ENCODE results near the gene TMEM109. TPM values are rescaled to one million over a fixed set of nuclear protein-coding genes. Genes with fewer than 3 reads are reported as not detected.

Gene TMEM109
- total RNA-seq, 4 donors from 2014 or later: 79.6 to 150 (median 88.7) TPM

DNA sequence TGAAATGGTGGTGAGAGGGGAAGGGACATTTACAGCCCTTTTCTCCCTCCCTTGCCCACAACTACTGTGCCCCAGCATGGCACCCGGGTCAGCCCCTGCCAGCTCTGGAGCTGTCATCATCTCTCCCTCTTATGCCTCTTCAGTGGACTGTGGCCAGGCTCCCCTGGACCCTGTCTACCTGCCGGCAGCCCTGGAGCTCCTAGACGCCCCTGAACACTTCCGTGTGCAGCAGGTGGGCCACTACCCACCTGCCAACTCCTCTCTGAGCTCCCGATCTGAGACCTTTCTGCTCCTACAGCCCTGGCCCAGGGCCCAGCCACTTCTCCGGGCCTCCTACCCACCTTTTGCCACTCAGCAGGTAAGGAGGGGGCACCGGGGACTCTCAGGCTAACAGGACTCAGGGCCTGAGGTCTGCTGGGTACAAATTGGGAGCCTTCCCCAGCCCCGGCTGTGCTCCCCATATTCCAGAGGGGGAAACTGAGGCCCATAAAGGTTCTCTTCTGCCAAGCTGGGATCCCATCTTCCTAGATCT lies 13.2 kb downstream of the TMEM109 start:
- ATAC-seq (ENCODE audit: low FRiP score) (no peak), DNase-seq (ENCODE audit: low spot score) (no peak)
- TF ChIP-seq, protein P1, sequence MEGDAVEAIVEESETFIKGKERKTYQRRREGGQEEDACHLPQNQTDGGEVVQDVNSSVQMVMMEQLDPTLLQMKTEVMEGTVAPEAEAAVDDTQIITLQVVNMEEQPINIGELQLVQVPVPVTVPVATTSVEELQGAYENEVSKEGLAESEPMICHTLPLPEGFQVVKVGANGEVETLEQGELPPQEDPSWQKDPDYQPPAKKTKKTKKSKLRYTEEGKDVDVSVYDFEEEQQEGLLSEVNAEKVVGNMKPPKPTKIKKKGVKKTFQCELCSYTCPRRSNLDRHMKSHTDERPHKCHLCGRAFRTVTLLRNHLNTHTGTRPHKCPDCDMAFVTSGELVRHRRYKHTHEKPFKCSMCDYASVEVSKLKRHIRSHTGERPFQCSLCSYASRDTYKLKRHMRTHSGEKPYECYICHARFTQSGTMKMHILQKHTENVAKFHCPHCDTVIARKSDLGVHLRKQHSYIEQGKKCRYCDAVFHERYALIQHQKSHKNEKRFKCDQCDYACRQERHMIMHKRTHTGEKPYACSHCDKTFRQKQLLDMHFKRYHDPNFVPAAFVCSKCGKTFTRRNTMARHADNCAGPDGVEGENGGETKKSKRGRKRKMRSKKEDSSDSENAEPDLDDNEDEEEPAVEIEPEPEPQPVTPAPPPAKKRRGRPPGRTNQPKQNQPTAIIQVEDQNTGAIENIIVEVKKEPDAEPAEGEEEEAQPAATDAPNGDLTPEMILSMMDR (IDR thresholded peaks at IDR 0.05): no peak

DNA sequence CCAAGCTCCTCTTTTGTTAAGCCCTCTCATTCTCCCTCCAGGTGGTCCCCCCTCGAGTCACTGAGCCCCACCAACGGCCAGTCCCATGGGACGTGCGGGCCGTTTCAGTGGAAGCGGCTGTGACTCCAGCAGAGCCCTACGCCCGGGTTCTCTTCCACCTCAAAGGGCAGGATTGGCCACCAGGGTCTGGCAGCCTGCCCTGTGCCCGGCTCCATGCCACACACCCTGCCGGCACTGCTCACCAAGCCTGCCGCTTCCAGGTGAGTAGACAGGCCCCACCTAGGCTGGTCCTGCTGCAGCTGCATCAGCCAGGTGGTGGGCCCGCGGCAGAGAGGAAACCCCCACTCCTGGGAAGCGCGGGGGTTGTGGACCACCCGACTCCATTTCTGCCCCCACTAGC lies 13.6 kb downstream of the TMEM109 start:
- ATAC-seq (ENCODE audit: low FRiP score) (no peak), DNase-seq (ENCODE audit: low spot score) (no peak)
- TF ChIP-seq, protein P1 (IDR thresholded peaks at IDR 0.05): no peak

DNA sequence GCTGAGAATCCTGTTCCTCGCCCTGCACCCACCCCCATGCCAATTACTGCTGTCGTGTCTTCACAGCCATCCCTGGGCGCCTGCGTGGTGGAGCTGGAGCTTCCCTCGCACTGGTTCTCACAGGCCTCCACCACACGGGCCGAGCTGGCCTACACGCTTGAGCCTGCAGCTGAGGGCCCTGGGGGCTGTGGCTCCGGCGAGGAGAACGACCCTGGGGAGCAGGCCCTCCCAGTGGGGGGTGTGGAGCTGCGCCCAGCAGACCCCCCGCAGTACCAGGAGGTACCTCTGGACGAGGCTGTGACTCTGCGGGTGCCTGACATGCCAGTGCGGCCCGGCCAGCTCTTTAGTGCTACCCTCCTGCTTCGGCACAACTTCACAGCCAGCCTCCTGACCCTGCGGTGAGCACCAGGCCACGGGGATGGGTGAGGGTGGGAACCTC lies 14.6 kb downstream of the TMEM109 start:
- DNase-seq (ENCODE audit: low spot score): no peak
- TF ChIP-seq, protein P1 (IDR thresholded peaks at IDR 0.05): no peak
- ATAC-seq (ENCODE audit: low FRiP score): no peak

DNA sequence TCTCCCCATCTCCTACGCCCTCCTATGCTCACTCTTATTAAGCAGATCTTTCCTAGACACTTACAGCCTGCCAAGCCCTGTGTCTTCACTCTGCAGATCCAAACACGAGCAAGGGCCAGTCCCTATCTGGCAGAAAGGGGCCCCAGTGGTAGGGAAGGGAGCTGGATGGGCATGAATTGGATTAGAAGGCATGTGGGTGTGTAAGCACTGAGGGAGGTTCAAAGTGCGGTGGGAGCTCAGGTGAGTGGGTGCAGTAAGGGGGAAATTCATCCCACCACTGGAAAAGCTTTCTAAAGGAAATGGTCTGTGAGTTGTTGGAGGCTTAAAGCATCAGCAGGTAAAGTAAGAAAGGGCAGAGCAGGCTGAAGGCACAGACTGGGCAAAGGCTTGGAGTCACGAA lies 15.8 kb downstream of the TMEM109 start:
- ATAC-seq (ENCODE audit: low FRiP score) (no peak), DNase-seq (ENCODE audit: low spot score) (no peak)
- TF ChIP-seq, protein P1 (IDR thresholded peaks at IDR 0.05): no peak

DNA sequence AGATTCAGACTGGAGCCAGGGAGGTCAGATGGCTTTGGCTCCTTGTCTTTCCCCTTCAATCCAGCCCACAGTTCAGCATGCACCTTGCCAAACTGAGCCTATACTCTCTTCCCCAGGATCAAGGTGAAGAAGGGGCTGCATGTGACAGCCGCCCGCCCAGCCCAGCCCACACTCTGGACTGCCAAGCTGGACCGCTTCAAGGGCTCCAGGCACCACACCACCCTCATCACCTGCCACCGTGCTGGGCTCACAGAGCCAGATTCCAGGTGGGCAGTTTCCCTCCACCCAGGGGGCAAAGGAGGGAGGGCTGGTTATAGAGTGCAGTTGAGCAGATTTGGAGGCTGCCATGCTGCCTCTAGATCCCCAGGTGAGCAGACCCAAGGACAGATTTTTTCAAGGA lies 16.4 kb downstream of the TMEM109 start:
- TF ChIP-seq, protein P1 (IDR thresholded peaks at IDR 0.05): no peak
- ATAC-seq (ENCODE audit: low FRiP score): no peak
- DNase-seq (ENCODE audit: low spot score): no peak

DNA sequence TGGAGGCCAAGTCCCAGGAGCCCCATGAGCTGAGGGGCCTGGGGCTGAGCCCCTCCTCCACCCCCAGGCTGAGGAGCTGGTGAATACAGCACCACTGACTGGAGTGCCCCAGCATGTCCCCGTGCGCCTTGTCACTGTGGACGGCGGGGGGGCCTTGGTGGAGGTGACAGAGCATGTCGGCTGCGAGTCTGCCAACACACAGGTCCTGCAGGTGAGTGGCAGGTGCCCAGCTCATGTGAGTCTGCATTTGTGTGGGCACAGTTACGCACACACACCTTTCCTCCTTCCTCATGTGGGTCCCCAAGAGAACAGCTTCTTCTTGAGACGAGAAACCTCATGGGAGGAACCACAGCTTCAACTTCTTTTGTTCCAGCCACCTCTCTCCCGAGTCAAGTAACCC lies 18.0 kb downstream of the TMEM109 start:
- TF ChIP-seq, protein P1 (IDR thresholded peaks at IDR 0.05): no peak
- ATAC-seq (ENCODE audit: low FRiP score): no peak
- DNase-seq (ENCODE audit: low spot score): no peak

DNA sequence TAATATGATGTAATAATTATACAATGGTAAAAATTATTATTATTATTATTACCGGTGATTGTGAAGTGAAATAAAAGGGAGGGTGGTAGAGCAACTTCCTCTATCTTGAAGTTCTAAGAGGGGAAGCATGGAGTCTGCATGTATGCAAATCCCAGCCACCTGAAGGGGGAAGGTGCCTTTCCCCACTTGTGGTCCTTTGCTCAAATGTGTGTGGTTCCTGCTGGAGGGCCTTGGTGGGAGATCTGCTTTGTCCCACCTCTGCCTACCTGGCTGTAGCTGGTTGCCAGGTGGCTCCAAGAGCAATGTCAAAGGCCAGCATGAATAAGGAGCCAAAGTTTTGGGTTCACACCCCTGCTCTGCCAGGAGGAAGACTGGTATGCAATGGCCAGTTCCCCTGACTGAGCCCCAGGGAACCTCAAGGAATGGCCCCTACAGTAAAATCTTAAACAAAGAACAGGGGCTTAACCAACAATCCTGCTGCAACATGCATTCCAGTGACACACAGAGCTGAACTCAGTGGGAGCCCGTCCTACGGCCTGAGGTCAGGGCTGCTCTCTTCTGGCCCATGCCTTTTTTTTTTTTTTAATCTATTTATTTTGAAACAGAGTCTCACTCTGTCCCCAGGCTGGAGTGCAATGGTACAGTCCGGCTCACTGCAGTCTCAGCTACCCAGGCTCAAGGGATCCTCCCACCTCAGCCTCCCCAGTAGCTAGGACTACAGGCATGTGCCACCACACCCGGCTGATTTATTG lies 18.8 kb downstream of the TMEM109 start:
- DNase-seq (ENCODE audit: low spot score) (no peak), ATAC-seq (ENCODE audit: low FRiP score) (no peak)
- TF ChIP-seq, protein P1 (IDR thresholded peaks at IDR 0.05): no peak
